DND-41 (cell line): Measurements from ENCODE around the gene NIPSNAP3A.

ENCODE experiments used
- CTCF ChIP-seq: IDR thresholded peaks from 2 replicates; pipeline ENCODE4 v1.5.1; 2012; ENCODE audit warnings: borderline replicate concordance, low read length, moderate library complexity, mild to moderate bottlenecking; ENCODE audit not compliant: poor library complexity, severe bottlenecking; ENCODE audit errors: extremely low read depth
- EZH2 ChIP-seq: IDR thresholded peaks from 3 replicates; pipeline ENCODE4 v1.6.1; 2012; ENCODE audit warnings: borderline replicate concordance, low read depth, mild to moderate bottlenecking, moderate library complexity, low read length, inconsistent platforms; ENCODE audit not compliant: severe bottlenecking

- TF ChIP-seq CTCF = no peak
- TF ChIP-seq EZH2 = no peak
Observed at GRCh38 chr9:104794070-104794469, 46.6 kb downstream of the NIPSNAP3A start.
